HG03045 (cell line): ENCODE data around the gene KCNQ1OT1.

ENCODE experiments used
- ATAC-seq: cut with Tn5 transposase; IDR thresholded peaks from one replicate; pipeline ENCODE4 v1.9.1; 2021; ENCODE audit warnings: mild to moderate bottlenecking, moderate library complexity; ENCODE audit not compliant: unreplicated experiment

Gene KCNQ1OT1

GRCh38 chr11:2574043-2574552 lies 125.7 kb downstream of the KCNQ1OT1 start:
- ATAC-seq, result no peak

GRCh38 chr11:2573240-2574042 lies 126.4 kb downstream of the KCNQ1OT1 start:
- ATAC-seq, result no peak

- no peak for ATAC-seq
Measured at GRCh38 chr11:2572491-2573239, 127.1 kb downstream of the KCNQ1OT1 start.

- no peak for ATAC-seq
Measured at GRCh38 chr11:2571598-2572281, 128.1 kb downstream of the KCNQ1OT1 start.

- ATAC-seq, result no peak
Measured at GRCh38 chr11:2570841-2571597, 128.8 kb downstream of the KCNQ1OT1 start.

GRCh38 chr11:2570211-2570811 lies 129.5 kb downstream of the KCNQ1OT1 start:
- ATAC-seq, result no peak

GRCh38 chr11:2569731-2570210 lies 130.0 kb downstream of the KCNQ1OT1 start:
- ATAC-seq, result no peak

GRCh38 chr11:2569321-2569721 lies 130.5 kb downstream of the KCNQ1OT1 start:
- ATAC-seq, result no peak

GRCh38 chr11:2567026-2567671 lies 132.6 kb downstream of the KCNQ1OT1 start:
- ATAC-seq, result no peak

GRCh38 chr11:2566223-2567025 lies 133.4 kb downstream of the KCNQ1OT1 start:
- no peak for ATAC-seq

- ATAC-seq, result no peak
Measured at GRCh38 chr11:2565447-2566222, 134.2 kb downstream of the KCNQ1OT1 start.

- ATAC-seq, result no peak
Measured at GRCh38 chr11:2564588-2565425, 135.0 kb downstream of the KCNQ1OT1 start.

- ATAC-seq, result no peak
Measured at GRCh38 chr11:2564008-2564530, 135.7 kb downstream of the KCNQ1OT1 start.

- no peak for ATAC-seq
Measured at GRCh38 chr11:2563213-2564007, 136.4 kb downstream of the KCNQ1OT1 start.

- no peak for ATAC-seq
Measured at GRCh38 chr11:2562890-2563212, 136.9 kb downstream of the KCNQ1OT1 start.
